RPMI7951 (cell line): Measurements from ENCODE around the gene SYT1. TPM values are rescaled to one million over a fixed set of nuclear protein-coding genes. Genes with fewer than 3 reads are reported as not detected.
A peak's percentile ranks its signal among the peaks of the same experiment; 100 is the strongest.

Source experiments
- DNase-seq: peaks from one replicate; pipeline ENCODE4 v3.0.0-alpha.2; 2012; ENCODE audit warnings: low read depth
- total RNA-seq: library from RNA; depleted of rRNA; stranded (reverse); fragments of >200 nt; shearing (Covaris generic); gene quantifications from 2 replicates; pipeline ENCODE4 v1.2.3, GENCODE V29; 2014

SYT1 gene
- total RNA-seq, 1 experiment from 2014 or later: 5.9 TPM

GRCh38 chr12:79344855-79345847, 480.6 kb downstream of the SYT1 start:
- DNase-seq: peak; percentile 29

- no peak for DNase-seq
These were observed 483.3 kb downstream of the SYT1 start for GRCh38 chr12:79347866-79348265.

- no peak for DNase-seq
These were observed 486.7 kb downstream of the SYT1 start for GRCh38 chr12:79351251-79351650.

GRCh38 chr12:79356216-79356615, 491.6 kb downstream of the SYT1 start:
- no peak for DNase-seq

- DNase-seq: no peak
These were observed 492.5 kb downstream of the SYT1 start for GRCh38 chr12:79357048-79357447.

- DNase-seq: peak; percentile 35
These were observed 494.2 kb downstream of the SYT1 start for GRCh38 chr12:79358716-79359300.

- no peak for DNase-seq
These were observed 495.7 kb downstream of the SYT1 start for GRCh38 chr12:79360286-79360685.

- DNase-seq: no peak
These were observed 496.4 kb downstream of the SYT1 start for GRCh38 chr12:79360936-79361335.

GRCh38 chr12:79364197-79364596, 499.6 kb downstream of the SYT1 start:
- DNase-seq: no peak

- no peak for DNase-seq
These were observed 501.8 kb downstream of the SYT1 start for GRCh38 chr12:79366374-79366773.

- DNase-seq: no peak
These were observed 502.5 kb downstream of the SYT1 start for GRCh38 chr12:79367032-79367589.

- DNase-seq: no peak
These were observed 505.4 kb downstream of the SYT1 start for GRCh38 chr12:79370021-79370420.

- DNase-seq: no peak
These were observed 506.7 kb downstream of the SYT1 start for GRCh38 chr12:79371226-79371625.

GRCh38 chr12:79373896-79374499, 509.4 kb downstream of the SYT1 start:
- peak; percentile 19 for DNase-seq

- DNase-seq: no peak
These were observed 510.0 kb downstream of the SYT1 start for GRCh38 chr12:79374545-79374944.

- DNase-seq: no peak
These were observed 510.5 kb downstream of the SYT1 start for GRCh38 chr12:79375050-79375449.

GRCh38 chr12:79378496-79378895, 513.9 kb downstream of the SYT1 start:
- DNase-seq: no peak

GRCh38 chr12:79380402-79380801, 515.8 kb downstream of the SYT1 start:
- no peak for DNase-seq

GRCh38 chr12:79381248-79382208, 517.0 kb downstream of the SYT1 start:
- DNase-seq: no peak

GRCh38 chr12:79384551-79384950, 520.0 kb downstream of the SYT1 start:
- DNase-seq: no peak

GRCh38 chr12:79388011-79388410, 523.4 kb downstream of the SYT1 start:
- DNase-seq: no peak
